Stimulated activated naive CD4-positive, alpha-beta T cell treated with Interleukin-2 at 50 U/mL for 16 hours (primary cell): ENCODE results near the gene GZMB.
"Not testable (repeated sequence)": the region's sequence is repeated elsewhere in the genome, so short reads cannot be mapped to it uniquely, and the experiment has no call there.

Source experiments
- DNase-seq: peaks from one replicate; lab custom pipeline; 2025; lab: John Stamatoyannopoulos, UW

Gene GZMB

GRCh38 chr14:24630872-24631477 lies 3.0 kb downstream of the GZMB start:
- no peak for DNase-seq

GRCh38 chr14:24630087-24630871 lies 3.7 kb downstream of the GZMB start:
- no peak for DNase-seq

GRCh38 chr14:24629521-24629920 lies 4.5 kb downstream of the GZMB start:
- DNase-seq = no peak

- no peak for DNase-seq
Measured at GRCh38 chr14:24613747-24614146, 20.2 kb downstream of the GZMB start.

GRCh38 chr14:24613241-24613640 lies 20.7 kb downstream of the GZMB start:
- DNase-seq = no peak

- DNase-seq = no peak
Measured at GRCh38 chr14:24612196-24612595, 21.8 kb downstream of the GZMB start.

GRCh38 chr14:24609655-24610344 lies 24.2 kb downstream of the GZMB start, which contains the start of gene GZMH:
TSS of gene GZMH (minus strand) at chr14:24609685. CDS start at chr14:24609613, 72 bp downstream.
- no peak for DNase-seq

- no peak for DNase-seq
Measured at GRCh38 chr14:24607635-24608514, 26.1 kb downstream of the GZMB start.

- no peak for DNase-seq
Measured at GRCh38 chr14:24607081-24607480, 26.9 kb downstream of the GZMB start.

- DNase-seq = no peak
Measured at GRCh38 chr14:24606297-24606696, 27.7 kb downstream of the GZMB start.

GRCh38 chr14:24605435-24606190 lies 28.4 kb downstream of the GZMB start:
- DNase-seq = peak; percentile 48

GRCh38 chr14:24597403-24597802 lies 36.6 kb downstream of the GZMB start:
- DNase-seq = no peak

GRCh38 chr14:24595073-24595808 lies 38.7 kb downstream of the GZMB start:
- DNase-seq = no peak

GRCh38 chr14:24591004-24591403 lies 43.0 kb downstream of the GZMB start:
- not testable (repeated sequence) for DNase-seq

- DNase-seq = not testable (repeated sequence)
Measured at GRCh38 chr14:24584402-24584801, 49.6 kb downstream of the GZMB start.
